ENCODE data around the gene RTKN2.
"Not testable (repeated sequence)": the region's sequence is repeated elsewhere in the genome, so short reads cannot be mapped to it uniquely, and the experiment has no call there.

Gene RTKN2

DNA sequence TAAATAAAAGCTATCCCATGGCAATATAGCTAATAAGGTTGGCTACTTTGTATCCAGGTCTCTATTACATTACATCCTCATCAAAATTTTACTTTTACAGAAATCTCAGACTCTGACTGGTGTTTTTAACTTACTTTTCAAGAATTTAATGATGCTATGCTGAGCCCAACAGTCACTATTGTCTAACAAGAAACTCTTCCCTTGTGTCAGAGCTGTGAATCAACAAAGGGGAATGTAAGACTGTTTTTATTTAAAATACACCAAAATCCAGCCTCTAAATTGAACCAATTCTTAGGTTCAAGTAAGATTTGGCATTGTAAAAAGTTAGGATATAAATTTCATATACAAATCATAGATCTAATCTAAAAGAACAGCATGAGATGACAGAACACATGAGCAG, 7.0 kb downstream of the RTKN2 start:
- in situ Hi-C loops (cut with HindIII; ENCODE audit: low sequenced_read_pairs) = no loop called here

DNA sequence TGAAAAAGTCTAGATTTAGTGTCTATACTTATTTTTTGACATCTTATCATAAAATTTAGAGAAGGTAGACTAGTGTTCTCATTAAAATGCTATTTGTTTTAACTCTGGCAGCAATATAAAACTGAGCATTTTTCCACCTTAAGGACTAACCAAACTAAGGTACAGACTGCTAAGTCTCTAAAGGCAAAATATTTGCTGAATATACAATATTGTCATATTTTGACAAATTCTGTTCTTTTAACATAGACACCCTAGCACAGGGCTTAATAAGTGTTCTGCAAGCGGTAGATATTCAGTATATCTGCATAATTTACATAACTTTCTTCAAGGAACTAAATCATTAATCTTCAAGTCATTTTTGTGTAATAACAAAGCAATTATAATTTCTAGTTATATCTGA, 8.6 kb downstream of the RTKN2 start:
- in situ Hi-C loops (cut with HindIII; ENCODE audit: low sequenced_read_pairs) = no loop called here

DNA sequence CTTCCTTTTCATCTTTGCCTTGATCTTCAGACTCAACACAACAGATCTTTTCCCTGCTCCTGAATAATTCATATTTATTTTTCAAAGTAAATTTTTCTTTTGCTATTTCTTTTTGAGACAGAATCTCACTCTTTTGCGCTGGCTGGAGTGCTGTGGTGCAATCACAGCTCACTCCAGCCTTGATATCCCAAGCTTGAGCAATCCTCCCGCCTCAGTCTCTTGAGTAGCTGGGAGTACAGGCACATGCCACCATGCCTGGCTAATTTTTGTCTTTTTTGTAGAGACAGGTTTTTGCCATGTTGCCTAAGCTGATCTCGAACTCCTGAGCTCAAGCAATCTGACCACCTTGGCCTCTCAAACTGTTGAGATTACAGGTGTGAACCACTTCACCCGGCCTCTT, 9.2 kb downstream of the RTKN2 start:
- in situ Hi-C loops (cut with HindIII; ENCODE audit: low sequenced_read_pairs) = no loop called here

DNA sequence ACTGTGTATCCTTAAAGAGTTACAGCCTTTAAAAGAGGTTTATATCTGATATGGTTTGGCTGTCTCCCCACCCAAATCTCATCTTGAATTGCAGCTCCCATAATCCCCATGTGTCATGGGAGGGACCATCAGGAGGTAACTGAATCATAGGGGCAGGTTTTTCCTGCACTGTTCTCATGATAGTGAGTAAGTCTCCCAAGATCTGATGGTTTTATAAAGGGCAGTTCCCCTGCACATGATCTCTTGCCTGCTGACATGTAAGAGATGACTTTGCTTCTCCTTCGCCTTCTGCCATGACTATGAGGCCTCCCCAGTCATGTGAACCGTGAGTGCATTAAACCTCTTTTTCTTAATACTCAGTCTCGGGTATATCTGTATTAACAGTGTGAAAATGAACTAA, 9.7 kb downstream of the RTKN2 start:
- in situ Hi-C loops (cut with HindIII; ENCODE audit: low sequenced_read_pairs) = no loop called here

DNA sequence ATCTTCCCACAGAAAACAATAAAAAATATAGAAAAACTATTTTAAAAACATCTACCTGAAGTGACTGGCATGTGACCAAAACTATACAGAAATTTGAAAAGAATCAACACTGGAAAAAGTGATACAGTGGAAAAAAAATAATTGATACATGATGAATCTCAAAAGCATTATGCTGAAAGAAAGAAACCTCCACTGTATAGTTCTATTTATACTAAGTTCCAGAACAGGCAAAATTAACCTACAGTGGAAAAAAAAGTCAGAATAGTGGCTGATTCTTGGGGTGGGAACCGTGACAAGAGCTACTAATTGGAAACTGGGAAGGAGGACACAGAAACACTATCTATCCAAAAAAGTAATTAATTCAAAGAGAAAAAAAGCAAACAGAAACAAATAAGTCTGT, 14.9 kb downstream of the RTKN2 start:
- in situ Hi-C loops (cut with HindIII; ENCODE audit: low sequenced_read_pairs) = no loop called here

DNA sequence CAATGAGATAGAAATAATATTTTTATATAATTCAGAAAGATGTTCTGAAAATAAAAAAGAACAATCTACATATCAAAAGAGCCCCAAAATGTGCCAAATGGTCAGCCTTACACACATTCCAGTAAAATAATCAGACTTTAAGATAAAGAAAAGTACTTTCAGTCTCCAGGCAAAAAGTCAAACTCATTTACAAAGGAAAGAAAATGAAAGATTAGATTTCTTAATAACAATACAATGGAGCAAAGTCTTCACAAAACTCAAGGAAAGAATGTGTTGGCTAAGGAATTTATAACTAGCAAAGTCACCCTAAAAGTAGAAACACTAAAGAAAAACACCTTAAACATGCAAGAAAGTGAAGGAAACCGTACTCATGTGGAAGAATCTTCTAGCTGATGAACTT, 16.6 kb downstream of the RTKN2 start:
- in situ Hi-C loops (cut with HindIII; ENCODE audit: low sequenced_read_pairs) = no loop called here

DNA sequence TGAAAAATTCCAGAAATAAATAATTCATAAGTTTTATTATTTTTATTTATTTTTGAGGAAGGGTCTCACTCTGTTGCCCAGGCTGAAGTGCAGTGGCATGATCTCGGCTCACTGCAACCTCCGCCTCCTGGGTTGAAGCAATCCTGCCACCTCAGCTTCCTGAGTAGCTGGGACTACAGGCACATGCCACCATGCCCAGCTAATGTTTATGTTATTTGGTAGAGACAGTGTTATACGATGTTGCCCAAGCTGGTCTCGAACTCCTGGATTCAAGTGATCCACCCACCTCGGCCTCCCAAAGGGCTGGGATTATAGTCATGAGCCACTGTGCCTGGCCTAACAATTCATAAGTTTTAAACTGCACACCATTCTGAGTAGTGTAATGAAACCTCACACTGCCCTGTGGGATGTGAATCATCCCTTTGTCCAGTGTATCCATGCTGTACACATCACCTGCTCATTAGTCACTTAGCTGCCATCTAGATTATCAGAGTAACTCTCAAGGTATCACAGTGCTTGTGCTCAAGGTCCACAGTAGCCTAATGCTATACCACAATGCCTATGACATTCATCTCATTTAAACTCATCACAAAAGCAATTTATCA, 17.9 kb downstream of the RTKN2 start:
- in situ Hi-C loops (cut with HindIII; ENCODE audit: low sequenced_read_pairs) = no loop called here

DNA sequence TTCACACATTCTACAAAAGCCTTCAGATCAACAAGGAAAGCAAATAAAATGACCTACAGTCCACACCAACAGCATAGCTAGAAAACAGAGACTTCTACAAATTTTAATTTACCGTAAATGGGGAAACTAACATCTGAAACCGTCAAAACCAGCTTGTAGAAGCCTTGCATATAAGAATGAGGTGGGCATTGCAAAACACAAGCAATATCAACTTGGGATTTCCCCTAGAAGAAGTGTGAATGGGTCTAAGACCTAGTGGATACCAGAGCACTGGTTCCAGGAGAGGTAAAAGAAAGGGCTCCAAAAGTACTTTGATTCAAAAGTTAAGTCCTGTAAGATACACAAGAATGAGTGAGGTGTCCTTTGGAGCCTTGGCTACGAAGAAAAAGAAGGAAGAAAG, 18.7 kb downstream of the RTKN2 start:
- in situ Hi-C loops (cut with HindIII; ENCODE audit: low sequenced_read_pairs) = no loop called here

DNA sequence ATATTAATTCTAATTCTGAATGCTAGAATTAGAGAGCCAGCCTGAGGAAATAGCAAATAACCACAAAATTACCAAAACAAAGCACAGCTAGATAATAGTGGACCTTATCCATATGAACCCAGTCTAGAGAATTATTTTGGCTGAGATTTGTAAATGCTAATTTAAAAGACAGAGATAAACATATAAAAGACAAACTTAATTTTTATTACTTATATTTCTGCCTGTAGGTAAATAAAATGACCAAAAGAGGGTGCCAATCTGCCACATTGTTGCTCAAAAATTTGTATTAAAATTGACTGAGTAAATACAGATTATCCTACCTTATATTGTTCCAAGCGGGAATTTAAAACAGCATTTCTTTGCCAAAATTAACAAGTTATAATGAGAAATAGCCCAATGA, 20.2 kb downstream of the RTKN2 start:
- in situ Hi-C loops (cut with HindIII; ENCODE audit: low sequenced_read_pairs) = no loop called here

DNA sequence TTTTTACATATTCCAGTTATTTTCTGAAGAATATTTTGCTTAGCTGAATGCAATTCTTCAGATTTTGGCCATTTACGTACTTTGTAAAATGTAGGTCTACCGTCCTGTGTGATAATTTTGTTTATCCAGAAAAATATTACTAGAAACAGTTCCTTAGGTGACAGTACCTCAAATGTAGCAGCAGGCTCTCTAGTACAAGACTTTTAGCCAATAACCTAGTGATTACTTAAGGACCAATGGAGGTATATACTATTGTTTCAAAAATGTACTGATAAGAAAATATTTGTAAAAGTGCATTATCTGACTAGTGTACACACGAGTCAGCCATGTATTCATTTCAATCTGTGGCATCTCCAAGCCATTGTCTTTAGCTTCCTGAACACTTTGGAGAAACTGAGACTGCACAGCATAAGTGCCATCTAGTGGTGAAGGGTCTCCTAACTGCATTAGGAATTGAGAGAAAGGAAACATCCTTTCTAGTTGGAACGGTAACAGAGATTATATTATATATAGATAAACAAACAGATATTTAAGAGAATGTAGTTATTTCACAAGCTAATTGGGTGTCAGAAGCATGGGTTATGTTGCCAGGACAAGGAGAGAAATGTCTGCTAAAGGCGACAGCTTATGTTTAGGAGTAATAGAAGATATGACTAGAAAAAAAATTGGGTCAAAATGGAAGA, 23.7 kb downstream of the RTKN2 start:
- in situ Hi-C loops (cut with HindIII; ENCODE audit: low sequenced_read_pairs) = no loop called here

DNA sequence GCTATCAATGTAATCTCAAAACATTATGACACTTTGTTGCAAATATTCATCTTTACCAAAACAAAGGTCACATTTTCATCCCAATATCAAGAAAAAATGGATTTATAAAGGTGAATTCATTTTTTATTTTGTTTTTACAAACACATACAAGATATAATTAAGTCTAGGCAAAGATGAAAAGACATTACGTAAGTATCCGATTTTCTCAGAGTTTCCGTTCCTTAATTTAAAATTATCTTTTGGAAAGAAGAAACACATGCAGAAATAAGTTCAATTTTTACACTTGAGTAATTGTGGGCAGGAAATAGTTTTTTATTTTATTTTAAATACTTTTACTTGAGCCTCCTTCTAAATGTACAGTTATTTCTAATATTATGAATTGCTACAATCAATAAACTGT, 24.6 kb downstream of the RTKN2 start:
- in situ Hi-C loops (cut with HindIII; ENCODE audit: low sequenced_read_pairs) = no loop called here

DNA sequence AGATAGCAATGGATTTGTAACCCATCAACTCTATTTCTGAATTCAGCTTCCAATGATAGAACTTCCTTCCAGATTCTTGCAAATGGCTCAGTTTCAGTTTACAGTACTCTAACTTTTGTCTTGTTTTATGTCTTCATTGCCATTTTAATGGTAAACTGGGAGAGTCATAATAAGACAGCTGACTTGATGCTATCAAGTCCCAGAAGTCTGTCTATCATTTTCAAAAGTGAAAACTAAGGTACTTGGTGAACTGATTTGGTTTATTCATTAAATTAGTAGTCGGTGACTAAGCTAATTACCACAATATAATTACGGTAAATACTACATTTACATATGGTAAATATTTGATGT, 25.0 kb downstream of the RTKN2 start:
- in situ Hi-C loops (cut with HindIII; ENCODE audit: low sequenced_read_pairs) = no loop called here

DNA sequence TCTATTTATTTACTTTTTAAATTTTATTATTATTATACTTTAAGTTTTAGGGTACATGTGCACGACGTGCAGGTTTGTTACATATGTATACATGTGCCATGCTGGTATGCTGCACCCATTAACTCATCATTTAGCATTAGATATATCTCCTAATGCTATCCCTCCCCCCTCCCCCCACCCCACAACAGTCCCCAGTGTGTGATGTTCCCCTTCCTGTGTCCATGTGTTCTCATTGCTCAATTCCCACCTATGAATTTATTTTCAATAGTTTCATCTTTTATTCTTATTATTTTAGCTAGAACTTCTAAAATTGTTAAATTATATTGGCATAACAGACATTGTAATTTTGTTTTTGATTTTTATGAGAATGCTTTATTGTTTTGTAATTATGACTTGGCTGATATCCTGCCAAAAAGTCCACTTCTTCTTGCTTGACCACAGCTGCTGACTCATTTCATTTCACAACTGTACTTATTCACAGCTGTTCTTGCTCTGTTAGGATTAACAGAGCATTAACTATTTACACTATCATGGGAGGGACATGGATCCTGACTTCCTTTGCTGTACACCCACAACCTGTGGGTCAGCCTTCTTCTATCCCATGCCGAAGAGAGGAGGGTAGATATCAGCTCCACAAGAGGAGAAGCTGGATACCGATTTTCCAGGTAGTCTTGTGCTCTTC, 25.5 kb downstream of the RTKN2 start:
- in situ Hi-C loops (cut with HindIII; ENCODE audit: low sequenced_read_pairs) = not testable (repeated sequence)

DNA sequence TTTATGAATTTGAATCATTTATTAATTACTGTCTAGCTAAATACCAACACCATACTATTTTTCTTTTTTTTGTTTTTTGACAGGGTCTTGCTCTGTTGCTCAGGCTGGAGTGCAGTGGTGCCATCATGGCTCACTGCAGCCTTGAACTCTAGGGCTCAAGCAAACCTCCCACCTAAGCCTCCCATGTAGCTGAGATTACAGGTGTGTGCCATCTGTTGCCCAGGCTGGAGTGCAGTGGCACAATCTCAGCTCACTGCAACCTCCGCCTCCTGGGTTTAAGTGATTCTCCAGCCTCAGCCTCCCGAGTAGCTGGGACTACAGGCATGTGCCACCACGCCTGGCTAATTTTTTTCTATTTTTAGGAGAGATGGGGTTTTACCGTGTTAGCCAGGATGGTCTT, 27.1 kb downstream of the RTKN2 start:
- in situ Hi-C loops (cut with HindIII; ENCODE audit: low sequenced_read_pairs) = not testable (repeated sequence)

DNA sequence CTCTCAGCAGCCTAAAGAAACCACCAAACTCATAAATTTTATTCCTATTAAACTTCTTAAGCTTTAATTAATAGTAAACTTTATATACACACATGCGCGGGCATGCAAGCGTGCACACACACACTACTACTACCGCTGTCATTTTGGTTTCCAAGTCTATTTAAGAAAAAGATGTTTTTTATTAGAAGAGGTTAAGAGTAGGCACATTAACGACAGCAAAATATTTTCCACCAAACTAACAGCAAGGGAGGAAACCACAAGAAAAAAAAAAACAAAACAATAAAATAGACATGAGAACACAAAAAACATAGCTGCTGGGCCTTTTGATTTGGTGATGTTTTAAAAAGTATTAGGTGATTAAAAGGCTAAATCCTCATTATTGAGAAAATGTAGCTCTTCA, 28.6 kb downstream of the RTKN2 start:
- in situ Hi-C loops (cut with HindIII; ENCODE audit: low sequenced_read_pairs) = no loop called here

DNA sequence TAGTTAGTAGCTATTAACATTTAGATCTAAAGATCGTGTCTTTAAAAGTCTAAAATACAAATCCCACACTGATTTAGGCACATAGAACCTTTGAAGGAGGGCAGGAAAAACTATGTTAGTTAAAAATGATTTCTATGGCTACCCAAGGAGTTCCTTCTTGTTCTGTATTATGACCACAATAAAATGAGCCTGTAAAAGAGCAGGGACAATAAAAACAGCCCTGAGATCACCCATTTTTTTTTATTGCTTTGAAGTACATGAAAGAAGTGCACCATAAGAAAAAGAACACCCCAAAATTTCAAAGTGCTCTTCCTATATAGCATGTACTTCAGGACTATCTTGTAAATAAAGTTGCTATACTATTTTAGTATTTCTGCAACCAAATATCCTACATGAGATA, 29.8 kb downstream of the RTKN2 start:
- in situ Hi-C loops (cut with HindIII; ENCODE audit: low sequenced_read_pairs) = no loop called here

DNA sequence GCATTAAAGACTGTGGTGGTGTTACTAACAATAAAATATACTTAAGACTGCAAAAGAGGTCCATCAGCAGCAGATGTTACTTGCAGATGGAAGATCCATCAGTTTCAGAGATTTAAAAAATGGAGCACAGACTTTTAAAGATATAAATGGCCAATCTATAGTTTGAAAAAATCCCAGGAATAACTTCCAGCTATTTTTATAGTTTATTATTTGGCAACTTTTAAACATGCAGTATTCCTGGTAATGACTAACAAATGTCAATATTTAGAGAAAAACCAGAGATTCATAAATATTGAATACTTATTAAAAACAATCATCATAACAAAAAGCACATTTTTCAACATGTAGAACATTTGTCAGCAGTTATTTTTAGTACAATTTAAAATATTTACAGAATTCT, 30.7 kb downstream of the RTKN2 start:
- in situ Hi-C loops (cut with HindIII; ENCODE audit: low sequenced_read_pairs) = no loop called here

DNA sequence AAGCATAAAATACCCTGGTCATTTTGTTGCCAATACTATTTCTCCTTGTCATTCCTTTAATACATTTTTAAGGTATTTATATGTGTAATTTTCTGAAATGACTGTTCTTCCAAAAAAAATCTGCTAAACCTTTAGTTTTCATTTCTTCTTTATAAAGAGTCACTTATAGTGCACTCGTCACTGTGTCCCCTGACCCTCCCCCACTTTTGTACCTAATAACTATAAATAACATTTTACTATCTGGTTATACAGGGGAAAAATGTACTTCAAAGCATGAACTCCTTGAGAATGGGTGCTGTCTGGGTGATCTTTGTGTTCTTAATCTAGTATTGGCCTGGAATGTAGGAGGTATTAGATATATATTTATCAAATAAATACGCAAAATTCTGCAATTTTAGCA, 31.1 kb downstream of the RTKN2 start:
- in situ Hi-C loops (cut with HindIII; ENCODE audit: low sequenced_read_pairs) = no loop called here

DNA sequence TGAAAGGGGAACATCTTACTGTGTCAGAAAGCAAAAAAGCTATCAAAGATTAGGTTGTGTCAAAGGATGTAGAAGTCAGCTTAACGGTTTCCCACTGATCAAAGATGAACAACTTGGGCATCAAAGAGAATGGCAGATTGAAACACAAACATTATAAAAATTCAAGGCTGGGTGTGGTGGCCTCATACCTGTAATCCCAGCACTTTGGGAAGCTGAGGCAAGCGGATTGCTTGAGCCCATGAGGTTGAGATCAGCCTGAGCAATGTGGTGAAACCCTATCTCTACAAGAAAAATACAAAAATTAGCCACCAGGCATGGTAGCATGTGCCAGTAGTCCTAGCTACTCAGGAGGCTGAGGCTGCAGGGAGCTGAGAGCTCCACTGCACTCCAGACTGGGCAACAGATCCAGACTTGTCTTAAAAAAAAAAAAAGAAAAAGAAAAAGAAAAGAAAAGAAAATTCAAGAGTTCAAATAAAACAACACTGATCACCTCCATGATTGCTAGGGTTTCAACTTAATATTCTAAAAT, 34.5 kb downstream of the RTKN2 start:
- in situ Hi-C loops (cut with HindIII; ENCODE audit: low sequenced_read_pairs) = no loop called here

DNA sequence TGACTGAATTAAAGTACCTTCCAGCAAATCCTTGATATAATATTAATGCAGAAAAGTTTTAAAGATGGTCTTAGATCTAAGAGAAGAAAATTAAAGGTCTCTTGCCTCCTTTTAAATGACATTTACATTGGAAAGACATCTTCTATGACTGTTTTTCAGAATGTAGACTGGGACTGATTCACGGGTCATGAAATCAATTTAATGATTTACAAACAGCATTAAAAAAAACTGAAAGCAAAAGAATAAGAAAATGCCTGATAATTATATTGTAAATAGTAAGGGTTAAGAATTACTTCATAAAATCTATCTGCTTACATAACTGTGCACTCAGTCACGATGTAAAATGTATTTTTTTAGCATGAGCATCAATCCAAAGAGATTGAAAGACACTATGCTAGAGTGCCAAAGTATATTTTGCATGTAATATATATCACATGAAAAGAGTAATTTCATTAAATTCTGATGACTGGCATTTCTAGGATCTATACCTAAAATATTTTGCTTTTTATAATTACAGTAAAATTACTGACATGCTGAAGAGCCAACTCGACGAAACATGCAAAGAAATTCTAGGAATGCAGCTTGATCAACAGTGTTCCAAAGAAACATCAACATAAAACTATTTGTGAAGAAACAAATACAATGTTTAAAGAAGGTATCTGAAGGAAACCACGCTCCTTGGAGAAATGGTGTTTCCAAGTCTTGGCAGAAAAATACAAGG, 35.1 kb downstream of the RTKN2 start:
- in situ Hi-C loops (cut with HindIII; ENCODE audit: low sequenced_read_pairs) = no loop called here

DNA sequence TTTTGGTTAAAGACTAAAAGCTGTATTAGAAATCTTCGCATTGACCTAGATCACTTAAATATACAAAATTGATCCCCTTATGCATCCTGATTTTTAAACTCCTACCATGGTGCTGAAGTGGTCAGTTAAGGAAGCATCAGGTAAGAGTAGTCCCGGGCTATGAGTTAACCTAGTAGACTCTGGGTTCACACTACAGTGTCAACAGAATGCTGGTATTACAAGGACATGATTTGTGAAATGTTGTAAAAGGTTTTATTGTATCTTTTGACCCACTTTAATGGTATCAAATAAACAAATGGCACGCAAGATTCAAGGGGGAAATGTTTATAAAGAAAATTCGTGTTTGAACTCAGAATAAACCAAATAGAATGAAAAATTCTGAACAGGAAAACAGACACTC, 36.8 kb downstream of the RTKN2 start:
- in situ Hi-C loops (cut with HindIII; ENCODE audit: low sequenced_read_pairs) = no loop called here

DNA sequence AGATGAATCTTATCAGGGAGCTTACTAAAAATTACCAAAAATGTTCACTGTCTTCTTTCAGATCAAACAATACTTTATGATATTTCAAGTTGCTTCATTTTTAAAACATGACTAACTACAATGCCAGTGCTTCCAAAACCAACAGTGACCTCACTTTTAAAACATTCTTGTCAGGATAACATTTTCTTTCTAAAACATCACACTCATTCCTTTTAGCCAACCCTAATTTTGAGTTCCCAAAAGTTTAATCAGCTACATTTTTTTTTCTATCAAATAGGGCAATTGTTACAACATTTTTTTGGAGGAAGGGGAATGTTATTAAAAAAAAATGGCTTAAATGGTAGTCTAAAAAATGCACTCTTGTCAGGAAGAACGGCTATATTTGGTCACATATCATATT, 37.3 kb downstream of the RTKN2 start:
- in situ Hi-C loops (cut with HindIII; ENCODE audit: low sequenced_read_pairs) = no loop called here
